HG03469 (cell line): ENCODE data around the gene TBC1D3K.
"Not testable (repeated sequence)": the region's sequence is repeated elsewhere in the genome, so short reads cannot be mapped to it uniquely, and the experiment has no call there.

Experiments
- ATAC-seq: cut with Tn5 transposase; IDR thresholded peaks from one replicate; pipeline ENCODE4 v1.9.1; 2021; ENCODE audit warnings: mild to moderate bottlenecking, moderate library complexity, moderate number of reproducible peaks; ENCODE audit not compliant: unreplicated experiment

Gene TBC1D3K

DNA sequence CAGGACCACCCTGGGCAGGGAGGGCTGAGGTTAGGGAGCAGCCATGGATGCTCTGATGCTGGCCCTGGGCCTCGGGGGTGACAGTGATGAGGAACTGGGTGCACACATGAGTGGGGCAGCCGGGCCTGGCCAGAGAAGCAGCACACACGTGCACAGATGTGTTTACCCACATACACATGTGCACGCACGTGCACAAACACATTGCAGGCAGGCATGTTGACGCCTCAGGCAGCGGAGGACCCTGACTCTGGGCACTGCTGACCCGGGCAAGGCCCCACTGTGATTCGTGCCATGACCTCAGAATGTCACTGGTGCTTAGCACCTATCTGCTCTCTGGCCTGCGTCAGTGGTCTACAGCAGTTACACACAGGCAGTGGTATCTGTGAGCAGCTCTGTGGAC is at the start of gene TBC1D3K:
TSS of gene TBC1D3K (plus strand) at position 301 of the 400 bp plus-strand sequence. CDS start 1,585 bp downstream, outside the sequence.
- not testable (repeated sequence) for ATAC-seq

DNA sequence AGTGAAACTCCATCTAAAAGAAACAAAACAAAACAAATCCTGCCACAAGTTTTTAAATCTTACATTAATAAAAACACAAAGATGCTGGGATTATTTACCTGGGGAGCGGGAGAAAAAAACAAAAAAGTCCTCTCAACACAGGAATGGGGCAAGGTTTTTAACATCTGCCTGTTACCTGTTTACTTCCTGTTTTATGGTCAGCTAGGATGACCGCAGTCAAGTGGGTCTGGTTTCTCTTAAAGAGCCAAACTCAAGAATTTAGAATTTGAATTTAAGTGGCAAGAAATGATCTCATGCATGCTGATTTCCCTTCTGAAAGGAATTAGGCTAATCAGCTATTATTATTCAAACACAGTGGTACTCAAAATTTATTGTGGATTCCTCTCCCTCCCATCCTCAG is 39.7 kb upstream of the TBC1D3K start:
- no peak for ATAC-seq

DNA sequence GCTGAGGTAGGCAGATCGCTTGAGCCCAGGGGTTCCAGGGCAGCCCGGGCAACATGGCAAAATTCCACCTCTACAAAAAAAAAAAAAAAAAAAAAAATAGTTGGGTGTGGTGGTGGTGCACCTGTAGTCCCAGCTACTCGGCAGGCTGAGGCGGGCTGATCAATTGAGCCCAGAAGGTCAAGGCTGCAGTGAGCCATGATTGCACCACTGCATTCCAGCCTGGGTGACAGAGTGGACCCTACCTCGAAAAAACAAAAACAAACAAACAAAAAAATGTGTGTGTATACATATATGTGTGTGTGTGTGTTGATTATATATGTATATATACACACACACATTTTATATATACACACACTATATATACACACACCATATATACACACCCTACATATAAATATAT is 39.1 kb upstream of the TBC1D3K start:
- no peak for ATAC-seq

DNA sequence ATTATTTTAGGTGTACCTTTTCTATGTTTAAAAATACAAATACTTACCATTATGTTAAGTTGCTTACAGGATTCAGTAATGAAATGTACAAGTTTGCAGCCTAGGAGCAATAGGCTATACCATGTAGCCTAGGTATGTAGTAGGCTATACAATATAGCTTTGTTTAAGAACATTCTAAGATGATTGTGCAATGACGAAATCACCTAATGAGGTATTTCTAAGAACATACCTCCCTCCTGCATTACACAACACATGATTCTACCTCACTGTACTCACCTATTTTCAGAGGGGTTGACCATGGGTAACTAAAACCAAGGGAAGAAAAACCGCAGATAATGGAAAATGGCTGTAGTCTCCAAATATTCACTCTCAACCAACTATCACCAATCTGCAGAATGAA is 35.3 kb upstream of the TBC1D3K start:
- no peak for ATAC-seq

DNA sequence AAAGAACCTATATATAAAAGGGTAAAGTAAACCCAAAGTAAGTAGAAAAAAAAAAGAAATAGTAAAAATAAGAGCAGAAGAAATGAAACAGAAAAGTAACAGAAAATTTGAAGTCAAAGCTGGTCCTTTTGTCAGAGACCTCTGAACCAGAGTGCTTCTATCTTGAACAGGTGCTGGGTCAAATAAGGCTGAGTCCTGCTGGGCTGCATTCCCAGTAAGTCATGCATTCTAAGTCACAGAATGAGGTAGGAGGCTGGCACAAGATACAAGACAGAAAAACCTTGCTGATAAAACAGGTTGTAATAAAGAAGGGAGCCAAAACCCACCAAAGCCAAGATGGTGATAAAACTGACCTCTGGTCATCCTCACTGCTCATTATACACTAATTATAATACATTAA is 27.3 kb upstream of the TBC1D3K start:
- not testable (repeated sequence) for ATAC-seq
